ENCODE results near the gene HIC1. TPM values are rescaled to one million over a fixed set of nuclear protein-coding genes. Genes with fewer than 3 reads are reported as not detected.
A peak's percentile ranks its signal among the peaks of the same experiment; 100 is the strongest.

The HIC1 gene
- total and polyA plus RNA-seq, 4 donors: 0.44 to 4.8 (median 3.7) TPM

DNA sequence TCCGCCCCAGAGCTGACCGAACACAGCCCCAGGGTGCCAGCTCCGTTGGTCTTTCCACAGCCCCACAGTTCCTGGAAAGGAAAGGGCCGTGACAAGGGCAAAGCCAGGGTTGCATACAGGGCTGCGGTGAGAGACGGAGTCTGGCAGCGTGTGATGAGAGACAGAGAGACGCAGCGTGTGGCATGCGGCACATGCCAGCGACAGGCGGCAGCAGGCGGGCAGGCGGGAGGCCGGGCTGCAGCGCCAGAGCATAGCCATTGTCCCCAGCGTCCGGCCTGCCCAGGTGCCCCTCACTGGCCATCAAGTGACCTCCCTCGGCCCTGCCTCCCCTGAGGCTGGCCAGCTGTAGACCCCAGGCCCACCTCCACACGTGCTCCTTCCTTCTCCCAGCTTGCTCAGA is 38.4 kb upstream of the HIC1 start:
- Histone ChIP-seq H3K4me3 (ENCODE audit: low read depth in 1 of 3, low read length in 3 of 3) (no peak overlapping the region), H3K27ac (ENCODE audit: low read depth in 1 of 2, low read length in 2 of 2) (no peak overlapping the region), H3K27me3 (ENCODE audit: control insufficient read depth in 4 of 4, insufficient read depth in 4 of 4, low read length in 3 of 4) (no peaks in the 10 kb centered on the region), H3K9me3 (ENCODE audit: control insufficient read depth in 4 of 4, low read length in 3 of 4) (no peaks in the 10 kb centered on the region), H3K4me1 (ENCODE audit: control insufficient read depth in 4 of 4, insufficient read depth in 4 of 4, low read length in 3 of 4) (peaks cover 11 to 63% (median 32%) of the 10 kb centered on the region in 4 donors), H3K9ac (ENCODE audit: low read depth in 1 of 2, low read length in 2 of 2) (no peak overlapping the region), H3K36me3 (ENCODE audit: control insufficient read depth in 4 of 4, insufficient read depth in 3 of 4, low read depth in 1 of 4, low read length in 3 of 4) (no peaks in the 10 kb centered on the region)
- no peak for TF ChIP-seq SP1 (IDR thresholded peaks at IDR 0.05)
- TF ChIP-seq FOXA1 (IDR thresholded peaks at IDR 0.05): no peak
- no peak for TF ChIP-seq RAD21 (IDR thresholded peaks at IDR 0.05)
- no peak for TF ChIP-seq GABPA (IDR thresholded peaks at IDR 0.05 in 1 of 2, conservative IDR thresholded peaks at IDR 0.05 in 1 of 2)
- no peak for TF ChIP-seq EGR1 (IDR thresholded peaks at IDR 0.05; ENCODE audit: low read depth in 2 of 2)
- no peak for TF ChIP-seq TAF1 (conservative IDR thresholded peaks at IDR 0.05)
- no peak for TF ChIP-seq YY1 (IDR thresholded peaks at IDR 0.05)
- WGBS: 94% methylated on average over 20 of the region's 20 CpGs
- DNase-seq (ENCODE audit: low spot score): no peak

DNA sequence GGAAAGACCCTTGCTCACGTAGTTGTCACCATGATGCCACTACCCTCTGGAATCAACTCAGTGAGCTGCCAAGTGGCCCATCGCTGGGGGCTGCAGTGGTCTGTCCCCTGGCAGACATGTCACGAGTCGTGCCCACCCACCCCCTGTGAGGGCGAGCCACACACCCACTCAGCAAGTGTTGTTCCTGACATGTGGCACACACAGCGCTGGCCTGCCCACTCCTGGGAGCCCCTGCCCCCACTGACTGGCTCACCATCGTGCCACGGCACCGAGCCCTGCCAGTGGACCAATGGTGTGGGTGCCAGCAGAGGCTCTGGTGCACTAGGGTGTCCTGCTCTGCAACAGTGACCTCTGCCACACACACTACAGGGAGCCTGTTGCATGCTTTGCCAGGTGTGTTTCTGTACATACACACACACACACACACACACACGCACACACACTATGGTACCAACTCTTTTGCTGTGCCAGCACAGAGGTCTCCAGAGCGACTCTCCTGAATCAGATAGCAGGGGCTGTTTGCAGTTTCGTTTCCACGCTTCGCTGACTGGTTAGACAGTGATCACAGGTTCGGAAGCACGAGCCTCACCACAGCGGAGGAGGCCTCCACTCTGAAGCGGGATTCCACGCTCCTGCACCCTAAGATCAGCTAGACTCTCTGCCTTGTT is 37.5 kb upstream of the HIC1 start:
- WGBS: 75% methylated on average over 19 of the region's 19 CpGs
- DNase-seq (ENCODE audit: low spot score): no peak
- H3K27me3 ChIP-seq (ENCODE audit: control insufficient read depth in 4 of 4, insufficient read depth in 4 of 4, low read length in 3 of 4): no peaks in the 10 kb centered on the region

DNA sequence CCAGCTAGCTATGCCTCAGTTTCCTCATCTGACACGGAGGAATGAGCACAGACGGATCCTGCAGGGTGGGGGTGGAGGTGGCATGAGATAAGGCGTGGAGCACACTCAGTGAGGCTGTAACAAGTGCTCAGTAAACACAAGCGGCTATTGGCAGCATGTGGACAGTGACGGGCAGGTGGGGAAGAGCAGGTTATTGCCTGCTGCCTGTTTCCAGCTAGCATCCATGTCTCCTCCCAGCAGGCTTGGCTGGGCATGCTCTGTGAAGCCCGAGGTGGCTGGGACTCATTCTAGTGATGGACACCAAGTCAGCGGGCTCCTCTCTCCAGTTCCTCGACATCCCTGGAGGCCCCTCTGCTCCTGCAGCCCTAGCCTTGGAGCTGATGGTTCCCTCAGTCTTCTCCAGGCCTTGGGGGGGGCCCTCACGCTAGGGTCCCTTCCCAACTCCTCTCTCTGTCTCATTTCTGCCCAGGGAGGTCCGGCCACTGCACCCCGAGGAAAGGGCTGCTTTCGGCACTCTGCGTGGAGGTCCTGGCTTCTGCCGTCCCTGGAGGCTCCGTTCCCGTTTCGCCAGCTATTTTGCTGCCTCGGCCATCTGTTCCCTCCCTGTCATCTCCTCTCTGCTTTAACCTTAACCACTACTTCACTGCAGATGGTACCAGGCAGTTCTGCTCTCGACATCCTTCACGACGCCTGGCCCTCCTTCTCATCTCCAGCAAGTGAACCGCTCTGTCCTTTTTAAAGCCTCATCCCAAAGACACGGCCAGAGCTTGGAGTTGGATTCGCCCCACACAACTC is 36.0 kb upstream of the HIC1 start:
- H3K27me3 ChIP-seq (ENCODE audit: control insufficient read depth in 4 of 4, insufficient read depth in 4 of 4, low read length in 3 of 4): no peaks in the 10 kb centered on the region
- no peak overlapping the region for H3K4me3 ChIP-seq (ENCODE audit: low read depth in 1 of 3, low read length in 3 of 3)
- H3K36me3 ChIP-seq (ENCODE audit: control insufficient read depth in 4 of 4, insufficient read depth in 3 of 4, low read depth in 1 of 4, low read length in 3 of 4): no peaks in the 10 kb centered on the region
- no peak overlapping the region for H3K9ac ChIP-seq (ENCODE audit: low read depth in 1 of 2, low read length in 2 of 2)
- no peaks in the 10 kb centered on the region for H3K9me3 ChIP-seq (ENCODE audit: control insufficient read depth in 4 of 4, low read length in 3 of 4)
- peaks cover 9 to 55% (median 26%) of the 10 kb centered on the region in 4 donors for H3K4me1 ChIP-seq (ENCODE audit: control insufficient read depth in 4 of 4, insufficient read depth in 4 of 4, low read length in 3 of 4)
- no peak overlapping the region for H3K27ac ChIP-seq (ENCODE audit: low read depth in 1 of 2, low read length in 2 of 2)
- 86% methylated on average over 24 of the region's 24 CpGs for WGBS
- DNase-seq (ENCODE audit: low spot score): no peak
- TF ChIP-seq FOXA2 (IDR thresholded peaks at IDR 0.05): no peak
- TF ChIP-seq HNF4A (conservative IDR thresholded peaks at IDR 0.05): no peak
- TF ChIP-seq, protein P1, sequence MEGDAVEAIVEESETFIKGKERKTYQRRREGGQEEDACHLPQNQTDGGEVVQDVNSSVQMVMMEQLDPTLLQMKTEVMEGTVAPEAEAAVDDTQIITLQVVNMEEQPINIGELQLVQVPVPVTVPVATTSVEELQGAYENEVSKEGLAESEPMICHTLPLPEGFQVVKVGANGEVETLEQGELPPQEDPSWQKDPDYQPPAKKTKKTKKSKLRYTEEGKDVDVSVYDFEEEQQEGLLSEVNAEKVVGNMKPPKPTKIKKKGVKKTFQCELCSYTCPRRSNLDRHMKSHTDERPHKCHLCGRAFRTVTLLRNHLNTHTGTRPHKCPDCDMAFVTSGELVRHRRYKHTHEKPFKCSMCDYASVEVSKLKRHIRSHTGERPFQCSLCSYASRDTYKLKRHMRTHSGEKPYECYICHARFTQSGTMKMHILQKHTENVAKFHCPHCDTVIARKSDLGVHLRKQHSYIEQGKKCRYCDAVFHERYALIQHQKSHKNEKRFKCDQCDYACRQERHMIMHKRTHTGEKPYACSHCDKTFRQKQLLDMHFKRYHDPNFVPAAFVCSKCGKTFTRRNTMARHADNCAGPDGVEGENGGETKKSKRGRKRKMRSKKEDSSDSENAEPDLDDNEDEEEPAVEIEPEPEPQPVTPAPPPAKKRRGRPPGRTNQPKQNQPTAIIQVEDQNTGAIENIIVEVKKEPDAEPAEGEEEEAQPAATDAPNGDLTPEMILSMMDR (IDR thresholded peaks at IDR 0.05; ENCODE audit: low read depth, low read length, missing input control): no peak
- TF ChIP-seq FOXA1 (IDR thresholded peaks at IDR 0.05): no peak
- no peak for TF ChIP-seq YY1 (IDR thresholded peaks at IDR 0.05)
- no peak for TF ChIP-seq SP1 (IDR thresholded peaks at IDR 0.05)
- TF ChIP-seq, protein P2, sequence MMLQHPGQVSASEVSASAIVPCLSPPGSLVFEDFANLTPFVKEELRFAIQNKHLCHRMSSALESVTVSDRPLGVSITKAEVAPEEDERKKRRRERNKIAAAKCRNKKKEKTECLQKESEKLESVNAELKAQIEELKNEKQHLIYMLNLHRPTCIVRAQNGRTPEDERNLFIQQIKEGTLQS (IDR thresholded peaks at IDR 0.05): no peak
- TF ChIP-seq NR2F2 (IDR thresholded peaks at IDR 0.05): no peak
- TF ChIP-seq GABPA (IDR thresholded peaks at IDR 0.05 in 1 of 2, conservative IDR thresholded peaks at IDR 0.05 in 1 of 2): no peak

More for the DNA sequence above, 37.5 kb upstream of the HIC1 start:
- Histone ChIP-seq H3K36me3 (ENCODE audit: control insufficient read depth in 4 of 4, insufficient read depth in 3 of 4, low read depth in 1 of 4, low read length in 3 of 4) (no peaks in the 10 kb centered on the region), H3K9me3 (ENCODE audit: control insufficient read depth in 4 of 4, low read length in 3 of 4) (no peaks in the 10 kb centered on the region), H3K9ac (ENCODE audit: low read depth in 1 of 2, low read length in 2 of 2) (no peak overlapping the region), H3K4me1 (ENCODE audit: control insufficient read depth in 4 of 4, insufficient read depth in 4 of 4, low read length in 3 of 4) (peaks cover 10 to 54% (median 23%) of the 10 kb centered on the region in 4 donors), H3K27ac (ENCODE audit: low read depth in 1 of 2, low read length in 2 of 2) (no peak overlapping the region), H3K4me3 (ENCODE audit: low read depth in 1 of 3, low read length in 3 of 3) (no peak overlapping the region)
- no peak for TF ChIP-seq RAD21 (IDR thresholded peaks at IDR 0.05)
- no peak for TF ChIP-seq FOXA1 (IDR thresholded peaks at IDR 0.05)
- TF ChIP-seq, protein P3, sequence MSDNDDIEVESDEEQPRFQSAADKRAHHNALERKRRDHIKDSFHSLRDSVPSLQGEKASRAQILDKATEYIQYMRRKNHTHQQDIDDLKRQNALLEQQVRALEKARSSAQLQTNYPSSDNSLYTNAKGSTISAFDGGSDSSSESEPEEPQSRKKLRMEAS (IDR thresholded peaks at IDR 0.05): no peak
- no peak for TF ChIP-seq HNF4G (IDR thresholded peaks at IDR 0.05)
- TF ChIP-seq RXRA (IDR thresholded peaks at IDR 0.05): peak in 1 of 2 donors; percentile 20
- no peak for TF ChIP-seq NR2F2 (IDR thresholded peaks at IDR 0.05)
- no peak for TF ChIP-seq JUND (IDR thresholded peaks at IDR 0.05)
- TF ChIP-seq, protein P1 (IDR thresholded peaks at IDR 0.05; ENCODE audit: low read depth, low read length, missing input control): no peak
- TF ChIP-seq, protein P2 (IDR thresholded peaks at IDR 0.05): no peak

Measured in liver (tissue), 9 donors.